Smooth muscle cell (in vitro differentiated cells): Measurements from ENCODE around the gene MED13L. TPM values are rescaled to one million over a fixed set of nuclear protein-coding genes. Genes with fewer than 3 reads are reported as not detected.

Experiments
- DNase-seq: peaks from one replicate; lab custom pipeline; 2025; ENCODE audit not compliant: unreplicated experiment; lab: John Stamatoyannopoulos, UW
- H2AFZ ChIP-seq: fragments of 200-600 bp; sonication (generic); 2 replicates; pipeline ENCODE4 v1.6.0; 2016; ENCODE audit warnings: antibody characterized with exemption, low read depth, mild to moderate bottlenecking
- H3F3A ChIP-seq: fragments of 200-600 bp; sonication (generic); 2 replicates; pipeline ENCODE4 v1.6.0; 2017; ENCODE audit warnings: antibody characterized with exemption, low read depth
- H3K27ac ChIP-seq: fragments of 200-600 bp; sonication (generic); 2 replicates; pipeline ENCODE4 v1.5.1; 2016; ENCODE audit warnings: low read depth, mild to moderate bottlenecking
- H3K27me3 ChIP-seq: fragments of 200-600 bp; sonication (generic); 2 replicates; pipeline ENCODE4 v1.6.1; 2016; ENCODE audit warnings: low read depth, mild to moderate bottlenecking
- H3K36me3 ChIP-seq: fragments of 200-600 bp; sonication (generic); 2 replicates; pipeline ENCODE4 v1.5.1; 2016; ENCODE audit warnings: low read depth
- H3K4me1 ChIP-seq: fragments of 200-600 bp; sonication (generic); 2 replicates; pipeline ENCODE4 v1.5.1; 2016; ENCODE audit warnings: low read depth
- H3K4me2 ChIP-seq: fragments of 200-600 bp; sonication (generic); 2 replicates; pipeline ENCODE4 v1.6.0; 2016; ENCODE audit warnings: mild to moderate bottlenecking
- H3K4me3 ChIP-seq: fragments of 200-600 bp; sonication (generic); 2 replicates; pipeline ENCODE4 v1.5.1; 2016; ENCODE audit warnings: mild to moderate bottlenecking
- H3K79me2 ChIP-seq: fragments of 200-600 bp; sonication (generic); 2 replicates; pipeline ENCODE4 v1.6.0; 2016; ENCODE audit warnings: low read depth, mild to moderate bottlenecking
- H3K9ac ChIP-seq: fragments of 200-600 bp; sonication (generic); 2 replicates; pipeline ENCODE4 v1.6.0; 2016; ENCODE audit warnings: low read depth
- H3K9me3 ChIP-seq: fragments of 200-600 bp; sonication (generic); replicated peaks from 2 replicates; pipeline ENCODE4 v1.5.1; 2016; ENCODE audit warnings: low read depth
- H4K20me1 ChIP-seq: fragments of 200-600 bp; sonication (generic); 2 replicates; pipeline ENCODE4 v1.6.0; 2016; ENCODE audit warnings: low read depth
- CTCF ChIP-seq: fragments of 200-600 bp; sonication (generic); IDR thresholded peaks from 2 replicates; pipeline ENCODE4 v1.5.1; 2017; ENCODE audit warnings: borderline replicate concordance, mild to moderate bottlenecking, antibody characterized with exemption; ENCODE audit not compliant: insufficient read depth, poor library complexity, severe bottlenecking
- WGBS: methylation state at CpG from one replicate; pipeline ENCODE4 v1.1.7; 2016; ENCODE audit warnings: low lambda C conversion rate; 5-methylcytosine and 5-hydroxymethylcytosine counted together
- polyA plus RNA-seq: library from polyadenylated mRNA; unstranded; fragments of >200 nt; fragmentation: Nextera tagmentation; extraction: Ambion mirVana; gene quantifications from 2 replicates; pipeline ENCODE4 v1.2.1, GENCODE V29; 2016
- total RNA-seq: library from RNA; depleted of rRNA; stranded (reverse); fragments of >200 nt; gene quantifications from 2 replicates; pipeline ENCODE4 v1.2.3, GENCODE V29; 2014

The MED13L gene
- total and polyA plus RNA-seq, 2 experiments from 2014 or later, result 13.2 to 74.3 TPM

GRCh38 chr12:116077431-116077830 is 200.1 kb downstream of the MED13L start:
- Histone ChIP-seq H4K20me1 (peaks cover 69% of the 10 kb centered on the region), H3K27ac (peak overlapping the region; percentile 3), H3K36me3 (no peaks in the 10 kb centered on the region), H2AFZ (no peak overlapping the region), H3K27me3 (no peaks in the 10 kb centered on the region), H3F3A (peaks cover 5% of the 10 kb centered on the region), H3K9ac (no peak overlapping the region), H3K4me2 (no peak overlapping the region), H3K9me3 (no peaks in the 10 kb centered on the region), H3K79me2 (peaks cover 56% of the 10 kb centered on the region), H3K4me1 (no peaks in the 10 kb centered on the region), H3K4me3 (no peak overlapping the region)
- TF ChIP-seq CTCF, result no peak
- no peak for DNase-seq

GRCh38 chr12:116076399-116076798 is 201.1 kb downstream of the MED13L start:
- H3K36me3 ChIP-seq, result no peaks in the 10 kb centered on the region
- WGBS, result 86% methylated on average over 1 of the region's 1 CpG
- no peaks in the 10 kb centered on the region for H3K4me1 ChIP-seq
- peaks cover 57% of the 10 kb centered on the region for H3K79me2 ChIP-seq
- H3K4me3 ChIP-seq, result no peak overlapping the region
- no peak overlapping the region for H3K4me2 ChIP-seq
- H3K9ac ChIP-seq, result no peak overlapping the region
- peaks cover 5% of the 10 kb centered on the region for H3F3A ChIP-seq
- peaks cover 69% of the 10 kb centered on the region for H4K20me1 ChIP-seq
- H3K9me3 ChIP-seq, result no peaks in the 10 kb centered on the region
- no peak for TF ChIP-seq CTCF
- DNase-seq, result no peak
- H3K27me3 ChIP-seq, result no peaks in the 10 kb centered on the region
- H3K27ac ChIP-seq, result peak overlapping the region; percentile 3
- H2AFZ ChIP-seq, result no peak overlapping the region

DNA sequence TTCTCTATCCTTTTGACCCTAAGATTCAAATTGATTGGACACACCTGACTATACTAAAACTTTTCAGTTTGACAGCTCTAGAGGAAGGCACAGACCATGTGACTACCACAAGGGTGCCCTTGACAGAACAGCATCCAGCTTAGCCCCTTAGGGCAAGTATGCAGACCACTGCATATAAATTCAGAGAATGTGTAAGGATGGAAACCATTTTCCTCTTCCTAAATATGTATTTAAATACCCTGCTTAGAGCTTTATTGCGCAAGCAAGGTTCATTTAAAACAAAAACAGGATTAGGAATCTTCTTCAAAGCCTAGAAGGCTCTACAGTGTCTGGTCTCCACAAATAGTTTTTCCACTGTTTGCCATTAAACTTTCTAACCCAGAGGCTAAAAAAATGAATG is 202.8 kb downstream of the MED13L start:
- Histone ChIP-seq H3K36me3 (no peaks in the 10 kb centered on the region), H3F3A (peaks cover 14% of the 10 kb centered on the region), H4K20me1 (peaks cover 72% of the 10 kb centered on the region), H3K27ac (no peak overlapping the region), H3K4me3 (no peak overlapping the region), H3K4me2 (no peak overlapping the region), H3K4me1 (no peaks in the 10 kb centered on the region), H2AFZ (no peak overlapping the region), H3K79me2 (peaks cover 66% of the 10 kb centered on the region), H3K27me3 (no peaks in the 10 kb centered on the region), H3K9ac (no peak overlapping the region), H3K9me3 (no peaks in the 10 kb centered on the region)
- TF ChIP-seq CTCF, result no peak
- 88% methylated on average over 1 of the region's 1 CpG for WGBS
- no peak for DNase-seq

GRCh38 chr12:116071555-116072230 is 205.8 kb downstream of the MED13L start:
- Histone ChIP-seq H3K27me3 (no peaks in the 10 kb centered on the region), H3K9ac (no peak overlapping the region), H3K79me2 (peaks cover 72% of the 10 kb centered on the region), H3K27ac (no peak overlapping the region), H3F3A (peaks cover 28% of the 10 kb centered on the region), H3K36me3 (no peaks in the 10 kb centered on the region), H3K4me3 (no peak overlapping the region), H3K4me1 (peaks cover 18% of the 10 kb centered on the region), H4K20me1 (peaks cover 81% of the 10 kb centered on the region), H3K4me2 (no peak overlapping the region), H2AFZ (no peak overlapping the region), H3K9me3 (no peaks in the 10 kb centered on the region)
- no peak for TF ChIP-seq CTCF
- WGBS, result 82% methylated on average over 2 of the region's 2 CpGs
- no peak for DNase-seq
